ENCODE measurements around the gene SLC22A17. TPM values are rescaled to one million over a fixed set of nuclear protein-coding genes. Genes with fewer than 3 reads are reported as not detected.

Gene SLC22A17
- total and polyA plus RNA-seq, 9 of the 15 experiments (the other 6 are each of a cell fraction or from before 2014, with no cell fraction given), result 0.07 to 0.09 TPM; not detected in 7

DNA sequence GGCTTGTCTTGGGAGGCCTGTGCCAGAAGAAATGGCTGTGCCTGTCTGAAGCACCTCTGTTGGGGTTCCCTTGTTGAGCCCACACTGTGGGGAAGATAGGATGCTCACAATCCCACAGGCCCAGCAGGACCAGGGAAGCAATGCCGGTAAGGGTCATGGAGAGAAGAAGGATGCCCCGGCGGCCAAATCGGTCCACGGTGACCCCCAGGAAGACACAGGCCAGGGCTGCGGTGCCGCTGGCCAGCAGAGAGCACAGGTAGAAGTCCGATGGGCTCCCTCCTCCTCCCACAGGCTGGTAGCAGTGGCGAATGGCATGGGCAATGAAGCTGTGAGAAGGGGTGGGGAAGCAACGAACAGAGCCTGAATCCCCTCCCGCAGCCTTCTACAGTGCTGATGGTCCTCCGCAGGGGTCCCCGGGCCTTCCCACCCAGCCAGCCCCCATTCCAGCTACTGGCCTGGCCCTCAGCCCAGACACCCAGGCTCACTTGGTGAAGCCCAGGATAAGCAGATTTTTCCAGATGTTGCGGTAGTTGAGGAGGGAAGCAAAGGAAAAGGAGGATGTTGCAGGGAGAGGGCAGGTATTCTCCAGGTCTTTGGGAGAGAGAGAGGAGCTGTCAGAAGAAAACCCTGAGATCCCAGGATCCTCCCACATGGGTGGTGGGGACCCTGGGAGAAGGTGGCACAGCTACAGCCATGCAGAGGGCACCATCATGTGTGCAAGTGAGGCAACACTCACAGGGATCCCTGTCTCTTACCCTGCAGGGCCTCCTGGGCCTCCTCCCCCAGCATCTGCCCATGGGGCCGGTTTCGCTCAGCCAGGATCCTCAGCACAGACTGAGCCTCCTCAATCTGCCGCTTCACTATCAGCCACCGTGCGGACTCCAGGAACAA lies 5.0 kb downstream of the SLC22A17 start (continued):
- TF ChIP-seq USF2 (CRISPR knock-in tag; IDR thresholded peaks at IDR 0.05) (no peak), KLF6 (CRISPR knock-in tag; IDR thresholded peaks at IDR 0.05; ENCODE audit: borderline replicate concordance) (no peak), NR3C1 (CRISPR knock-in tag; IDR thresholded peaks at IDR 0.05) (no peak), DDX20 (tag; IDR thresholded peaks at IDR 0.05; ENCODE audit: low read depth) (no peak), CSDE1 (IDR thresholded peaks at IDR 0.05) (no peak), TBP (optimal IDR thresholded peaks at IDR 0.05; ENCODE audit: low read depth, low read length) (no peak), ZBTB2 (IDR thresholded peaks at IDR 0.05) (no peak), ILK (tag; IDR thresholded peaks at IDR 0.05; ENCODE audit: borderline replicate concordance, low read depth) (no peak)
